ENCODE data around the gene IL26.

- TF ChIP-seq CTCF (IDR thresholded peaks at IDR 0.05; ENCODE audit: low read depth, low read length, poor library complexity, severe bottlenecking) (no peak), EZH2phosphoT487 (IDR thresholded peaks at IDR 0.05; ENCODE audit: borderline replicate concordance, low read length) (no peak)
Observed at GRCh38 chr12:68189821-68190242, 35.8 kb downstream of the IL26 start.
